Upper lobe of left lung (tissue), 4 donors: Measurements from ENCODE around the gene NFIB.

Experiments used
- CTCF ChIP-seq, 6 experiments: fragments of 450-650 bp in 4 of 6; fragments of 200-600 bp in 2 of 6; sonication (generic) in 2 of 6; IDR thresholded peaks; one replicate each; pipeline ENCODE4 v1.5.1; 2016 to 2019; ENCODE audit warnings: antibody characterized with exemption in 6 of 6
- EP300 ChIP-seq, 4 donors: sonication (generic); formaldehyde crosslinking; IDR thresholded peaks; one replicate each; pipeline ENCODE4 v1.5.1; 2017; ENCODE audit warnings: antibody characterized with exemption in 4 of 4, control low read depth in 2 of 4
- POLR2A ChIP-seq, 4 donors: fragments of 450-650 bp; IDR thresholded peaks; one replicate each; pipeline ENCODE4 v1.5.1; 2016 to 2017; ENCODE audit warnings: antibody characterized with exemption in 4 of 4, mild to moderate bottlenecking in 2 of 4
- POLR2AphosphoS5 ChIP-seq, 2 donors: sonication (generic); formaldehyde crosslinking; IDR thresholded peaks; one replicate each; pipeline ENCODE4 v1.5.1; 2017; ENCODE audit warnings: antibody characterized with exemption in 2 of 2

- TF ChIP-seq POLR2AphosphoS5 (IDR thresholded peaks at IDR 0.05) (no peak), CTCF (IDR thresholded peaks at IDR 0.05) (no peak), EP300 (IDR thresholded peaks at IDR 0.05) (no peak), POLR2A (IDR thresholded peaks at IDR 0.05) (no peak)
These were observed 94.1 kb downstream of the NFIB start for GRCh38 chr9:14219850-14220249.
